HEK293T (cell line): Measurements from ENCODE around the gene PGBD1.

Experiments
- BHLHE40 ChIP-seq: fragments of 450-650 bp; IDR thresholded peaks from 2 replicates; pipeline ENCODE4 v1.6.1; 2016; ENCODE audit warnings: mild to moderate bottlenecking, moderate library complexity, borderline replicate concordance
- CTBP1 ChIP-seq: fragments of 450-650 bp; IDR thresholded peaks from 2 replicates; pipeline ENCODE4 v1.6.1; 2016; ENCODE audit warnings: borderline replicate concordance
- FOXA1 ChIP-seq: fragments of 450-650 bp; IDR thresholded peaks from 2 replicates; pipeline ENCODE4 v1.6.1; 2016; ENCODE audit warnings: mild to moderate bottlenecking
- FOXK2 ChIP-seq: fragments of 450-650 bp; IDR thresholded peaks from 2 replicates; pipeline ENCODE4 v1.6.1; 2016; ENCODE audit warnings: mild to moderate bottlenecking
- FOXM1 ChIP-seq: fragments of 450-650 bp; IDR thresholded peaks from 2 replicates; pipeline ENCODE4 v1.6.1; 2017; ENCODE audit warnings: mild to moderate bottlenecking, borderline replicate concordance
- HDGF ChIP-seq: fragments of 450-650 bp; IDR thresholded peaks from 2 replicates; pipeline ENCODE4 v1.6.1; 2017; ENCODE audit warnings: antibody characterized with exemption, borderline replicate concordance
- LEF1 ChIP-seq: fragments of 450-650 bp; IDR thresholded peaks from 2 replicates; pipeline ENCODE4 v1.6.1; 2017; ENCODE audit warnings: mild to moderate bottlenecking, borderline replicate concordance
- NFRKB ChIP-seq: fragments of 450-650 bp; IDR thresholded peaks from 2 replicates; pipeline ENCODE4 v1.6.1; 2016; ENCODE audit warnings: mild to moderate bottlenecking, moderate library complexity
- SP1 ChIP-seq: fragments of 450-650 bp; IDR thresholded peaks from 2 replicates; pipeline ENCODE4 v1.6.1; 2017
- TARDBP ChIP-seq: fragments of 450-650 bp; IDR thresholded peaks from 2 replicates; pipeline ENCODE4 v1.6.1; 2016
- TF ChIP-seq, protein P1 (sequence below): fragments of 450-650 bp; IDR thresholded peaks from 2 replicates; pipeline ENCODE4 v1.6.1; 2016

DNA sequence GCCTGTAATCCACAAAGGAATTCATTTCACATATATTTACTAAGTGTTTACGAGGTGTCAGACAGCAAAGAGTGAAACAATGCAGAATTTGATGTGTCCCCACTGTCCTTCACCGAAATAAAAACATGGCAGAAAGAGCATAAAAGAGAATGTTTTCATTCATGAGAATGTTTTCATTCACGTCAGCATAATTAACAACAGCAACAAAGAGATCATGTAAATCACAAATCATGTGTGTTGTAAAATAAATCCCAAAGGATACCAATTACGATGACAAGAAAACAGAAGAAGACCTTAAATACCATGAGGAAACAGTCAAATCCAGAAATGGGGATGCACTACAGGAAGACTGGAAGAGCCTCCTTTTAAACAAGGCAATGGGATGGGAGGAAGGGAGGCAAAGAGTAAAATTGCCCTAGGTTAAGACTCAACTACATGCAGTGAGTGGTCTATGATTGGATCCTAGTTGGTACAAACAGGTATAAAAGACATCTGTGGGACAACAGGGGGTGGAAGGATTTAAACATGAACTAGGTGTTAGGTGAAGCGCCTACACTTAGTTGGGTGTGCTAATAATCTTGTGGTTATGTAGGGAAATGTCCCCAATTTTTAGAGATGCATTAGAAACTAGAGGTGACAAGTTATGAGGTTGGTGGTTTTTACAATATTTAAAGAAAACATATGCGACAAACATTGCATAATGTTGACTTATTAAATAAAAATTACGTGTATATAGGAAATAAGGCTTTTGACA lies 53.1 kb downstream of the PGBD1 start:
- TF ChIP-seq HDGF = no peak
- TF ChIP-seq FOXM1 = no peak
- no peak for TF ChIP-seq SP1
- no peak for TF ChIP-seq LEF1
- TF ChIP-seq, protein P1, sequence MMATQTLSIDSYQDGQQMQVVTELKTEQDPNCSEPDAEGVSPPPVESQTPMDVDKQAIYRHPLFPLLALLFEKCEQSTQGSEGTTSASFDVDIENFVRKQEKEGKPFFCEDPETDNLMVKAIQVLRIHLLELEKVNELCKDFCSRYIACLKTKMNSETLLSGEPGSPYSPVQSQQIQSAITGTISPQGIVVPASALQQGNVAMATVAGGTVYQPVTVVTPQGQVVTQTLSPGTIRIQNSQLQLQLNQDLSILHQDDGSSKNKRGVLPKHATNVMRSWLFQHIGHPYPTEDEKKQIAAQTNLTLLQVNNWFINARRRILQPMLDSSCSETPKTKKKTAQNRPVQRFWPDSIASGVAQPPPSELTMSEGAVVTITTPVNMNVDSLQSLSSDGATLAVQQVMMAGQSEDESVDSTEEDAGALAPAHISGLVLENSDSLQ = no peak
- TF ChIP-seq FOXA1 = no peak
- TF ChIP-seq TARDBP = no peak
- TF ChIP-seq NFRKB = no peak
- TF ChIP-seq BHLHE40 = no peak
- no peak for TF ChIP-seq FOXK2
- no peak for TF ChIP-seq CTBP1
